HG03025 (cell line): Measurements from ENCODE around the gene USP32.
"Not testable (repeated sequence)": the region's sequence is repeated elsewhere in the genome, so short reads cannot be mapped to it uniquely, and the experiment has no call there.

Experiments used
- ATAC-seq: cut with Tn5 transposase; IDR thresholded peaks from one replicate; pipeline ENCODE4 v1.9.1; 2021; ENCODE audit warnings: mild to moderate bottlenecking, moderate library complexity; ENCODE audit not compliant: unreplicated experiment, low FRiP score

USP32 gene

GRCh38 chr17:60378187-60378586 lies 13.7 kb downstream of the USP32 start:
- not testable (repeated sequence) for ATAC-seq

GRCh38 chr17:60372790-60373483 lies 19.0 kb downstream of the USP32 start:
- ATAC-seq, result no peak

DNA sequence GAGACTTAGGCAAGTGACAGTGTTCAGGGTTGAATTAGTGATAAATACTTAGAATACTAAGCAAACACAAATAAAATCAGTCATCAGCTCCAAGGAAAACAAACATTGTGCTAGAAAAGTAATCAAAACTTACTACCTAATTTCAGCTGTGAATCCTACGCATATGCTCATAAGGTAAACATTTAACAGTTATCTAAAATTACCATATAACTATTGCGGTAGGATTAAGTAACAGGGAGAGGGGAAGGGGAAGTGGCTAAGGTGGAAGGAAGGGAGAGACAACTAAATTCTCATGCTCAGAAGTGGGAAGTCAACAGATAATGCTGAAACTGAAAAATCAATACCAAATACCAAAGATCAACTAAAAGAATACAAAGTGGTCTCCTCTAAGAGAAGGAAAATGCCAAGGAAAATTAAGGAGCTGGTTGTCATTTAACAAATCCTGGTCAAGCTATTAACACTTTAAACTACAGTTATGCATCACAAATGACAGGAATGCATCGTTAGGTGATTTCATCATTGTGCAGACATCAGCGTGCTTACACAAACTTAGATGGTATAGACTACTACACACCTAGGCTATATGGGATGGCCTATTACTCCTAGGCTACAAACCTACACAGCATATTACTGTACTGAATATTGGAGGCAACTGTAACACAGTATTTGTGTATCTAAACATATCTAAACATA lies 20.0 kb downstream of the USP32 start:
- no peak for ATAC-seq

DNA sequence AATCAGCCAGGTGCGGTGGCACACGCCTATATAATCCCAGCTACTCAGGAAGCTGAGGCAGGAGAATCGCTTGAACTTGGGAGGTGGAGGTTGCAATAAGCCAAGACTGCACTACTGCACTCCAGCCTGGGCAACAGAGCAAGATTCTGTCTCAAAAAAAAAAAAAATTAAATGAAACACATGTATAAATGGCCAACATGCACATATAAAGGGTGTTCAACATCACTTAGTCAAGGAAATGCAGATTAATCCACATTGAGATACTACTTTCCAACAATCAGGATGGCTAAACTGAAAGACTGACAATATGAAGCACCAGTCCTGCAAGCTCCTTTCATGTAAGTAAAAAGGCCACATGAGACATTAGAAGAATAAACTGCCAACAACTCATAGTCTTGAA lies 20.5 kb downstream of the USP32 start:
- ATAC-seq, result no peak

GRCh38 chr17:60369727-60370126 lies 22.2 kb downstream of the USP32 start:
- ATAC-seq, result no peak

- ATAC-seq, result no peak
These were observed 28.1 kb downstream of the USP32 start for GRCh38 chr17:60363700-60364405.

- ATAC-seq, result no peak
These were observed 29.6 kb downstream of the USP32 start for GRCh38 chr17:60362329-60362728.

- ATAC-seq, result no peak
These were observed 30.0 kb downstream of the USP32 start for GRCh38 chr17:60361889-60362288.

DNA sequence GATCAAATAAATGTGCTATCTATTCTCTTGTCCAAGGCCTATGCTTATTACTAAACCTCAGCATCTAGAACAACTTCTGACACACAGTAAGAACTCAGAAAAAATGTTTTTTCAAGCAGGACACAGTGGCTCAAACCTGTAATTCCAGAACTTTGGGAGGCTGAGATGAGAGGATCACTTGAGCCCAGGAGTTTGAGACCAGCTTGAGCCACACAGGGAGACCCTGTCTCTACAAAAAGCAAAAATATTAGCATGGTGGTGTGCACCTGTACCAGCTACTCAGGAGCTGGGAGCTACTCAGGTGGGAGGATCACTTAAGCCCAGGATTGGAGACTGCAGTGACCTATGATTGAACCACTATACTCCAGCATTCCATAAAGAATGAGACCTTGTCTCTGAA lies 32.5 kb downstream of the USP32 start:
- no peak for ATAC-seq

- ATAC-seq, result no peak
These were observed 33.2 kb downstream of the USP32 start for GRCh38 chr17:60358606-60359225.

- ATAC-seq, result no peak
These were observed 35.0 kb downstream of the USP32 start for GRCh38 chr17:60356940-60357339.

DNA sequence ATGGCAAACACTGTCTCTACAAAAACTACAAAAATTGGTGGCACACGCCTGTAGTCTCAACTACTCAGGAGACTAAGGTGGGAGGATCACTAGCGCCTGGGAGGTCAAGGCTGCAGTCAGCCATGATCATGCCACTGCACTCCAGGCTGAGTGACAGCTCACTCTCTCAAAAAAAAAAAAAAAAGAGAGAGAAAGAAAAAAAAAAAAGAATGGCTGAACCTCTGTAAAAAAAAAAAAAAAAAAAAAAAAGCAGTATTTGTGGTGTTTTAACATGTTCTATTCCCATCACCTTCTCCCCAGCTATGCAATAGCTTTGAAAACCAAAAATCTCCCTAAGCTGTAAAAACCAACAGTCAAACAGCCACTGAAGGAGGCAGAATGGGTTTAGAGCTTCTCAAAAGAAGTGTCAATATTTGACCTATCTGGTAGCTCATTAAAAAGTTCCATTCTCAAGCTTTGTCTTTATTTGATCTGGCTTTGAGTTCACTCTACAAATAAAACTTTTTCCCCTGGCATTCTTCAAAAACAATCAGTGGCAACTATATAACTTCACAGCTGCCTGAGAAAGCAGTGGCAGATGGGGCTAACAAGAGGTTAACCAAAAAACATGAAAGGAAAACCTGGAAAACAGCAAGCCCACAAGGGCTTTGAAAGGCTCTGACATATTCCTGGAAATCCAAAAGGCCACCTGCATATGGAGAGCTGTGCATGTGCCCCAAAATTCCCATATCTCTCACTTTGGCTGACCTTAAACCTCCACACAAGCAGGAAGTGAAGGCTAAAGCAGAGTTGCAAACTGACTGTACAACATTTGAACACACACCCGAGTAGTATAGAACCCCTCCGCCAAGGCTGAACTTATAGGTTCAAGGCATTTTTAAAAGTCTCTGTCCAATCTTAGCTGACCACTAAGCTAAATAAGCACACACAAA lies 36.0 kb downstream of the USP32 start:
- no peak for ATAC-seq

DNA sequence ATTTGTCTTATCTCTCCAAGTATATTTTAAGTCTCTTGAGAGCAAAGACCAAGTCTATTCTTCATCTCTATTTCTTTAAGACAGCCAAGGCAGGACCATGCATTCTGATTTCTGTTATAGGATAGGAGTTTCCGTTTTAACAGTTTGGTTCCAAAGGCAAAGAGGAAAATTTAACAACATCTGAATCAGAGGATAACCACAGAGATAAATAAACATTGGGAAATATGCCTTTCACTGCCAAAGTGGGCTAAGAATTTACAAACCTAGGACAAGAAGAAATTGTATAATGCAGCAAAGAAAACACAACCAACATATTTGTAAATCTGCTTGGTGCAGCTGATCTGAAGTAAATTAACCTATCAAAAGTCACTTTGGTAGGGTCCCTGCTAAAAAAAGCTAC lies 37.7 kb downstream of the USP32 start:
- ATAC-seq, result no peak

GRCh38 chr17:60353773-60354172 lies 38.2 kb downstream of the USP32 start:
- no peak for ATAC-seq

DNA sequence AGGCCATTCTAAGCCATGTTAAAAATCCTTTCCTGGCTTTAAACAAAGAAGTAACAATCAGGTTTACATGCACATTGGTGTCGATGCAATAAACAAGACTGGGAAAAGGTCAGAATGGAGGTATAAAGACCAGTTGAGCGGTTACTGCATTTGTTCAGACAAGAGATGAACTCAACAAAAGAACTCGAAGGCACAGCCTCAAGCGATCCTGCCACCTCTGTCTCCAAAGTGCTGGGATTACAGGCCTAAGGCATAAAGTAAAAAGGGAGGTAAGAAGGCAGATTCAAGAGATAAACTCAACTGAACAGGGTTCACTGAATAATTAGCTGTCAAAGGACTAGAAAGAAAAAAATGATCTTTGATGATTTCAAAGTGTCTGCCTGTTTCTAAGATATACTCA lies 39.4 kb downstream of the USP32 start:
- ATAC-seq, result no peak

- no peak for ATAC-seq
These were observed 39.9 kb downstream of the USP32 start for GRCh38 chr17:60352071-60352470.

- ATAC-seq, result no peak
These were observed 40.8 kb downstream of the USP32 start for GRCh38 chr17:60351012-60351695.

DNA sequence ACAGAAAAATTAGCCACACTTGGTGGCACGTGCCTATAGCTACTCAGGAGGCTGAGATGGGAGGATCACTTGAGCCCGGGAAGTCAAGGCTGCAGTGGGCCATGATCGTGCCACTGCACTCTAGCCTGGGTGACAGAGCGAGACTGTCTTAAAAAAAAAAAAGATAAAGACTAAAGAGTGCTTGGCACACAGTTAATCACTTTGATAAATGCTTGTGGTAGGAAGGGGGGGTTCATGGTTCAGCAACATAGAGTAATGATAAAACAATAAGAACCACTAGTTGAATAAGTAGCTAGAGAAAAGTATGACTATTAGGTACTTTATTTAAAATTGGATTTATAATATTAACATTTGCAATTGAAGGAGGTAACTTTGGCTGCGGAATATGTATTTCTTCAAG lies 43.3 kb downstream of the USP32 start:
- no peak for ATAC-seq

- no peak for ATAC-seq
These were observed 46.7 kb downstream of the USP32 start for GRCh38 chr17:60345233-60345632.

DNA sequence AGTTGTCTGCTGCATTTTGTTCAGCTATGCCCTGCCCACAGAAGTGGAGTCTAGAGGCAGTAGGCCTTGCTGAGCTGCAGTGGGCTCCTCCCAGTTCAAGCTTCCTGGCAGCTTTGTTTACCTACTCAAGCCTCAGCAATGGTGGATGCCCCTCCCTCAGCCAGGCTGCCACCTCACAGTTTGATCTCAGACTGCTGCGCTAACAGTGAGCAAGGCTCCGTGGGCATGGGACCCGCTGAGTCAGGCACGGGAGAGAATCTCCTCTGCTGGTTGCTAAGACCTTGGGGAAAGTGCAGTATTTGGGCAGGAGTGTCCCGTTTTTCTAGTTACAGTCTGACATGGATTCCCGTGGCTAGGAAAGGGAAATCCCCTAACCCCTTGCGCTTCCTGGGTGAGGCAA lies 49.4 kb downstream of the USP32 start:
- not testable (repeated sequence) for ATAC-seq
